ENCODE measurements around the gene ZNF436. TPM values are rescaled to one million over a fixed set of nuclear protein-coding genes. Genes with fewer than 3 reads are reported as not detected.

The ZNF436 gene
- total and polyA plus RNA-seq, 9 of the 15 experiments (the other 6 are each of a cell fraction or from before 2014, with no cell fraction given), result 2.1 to 11.3 (median 6.8) TPM

DNA sequence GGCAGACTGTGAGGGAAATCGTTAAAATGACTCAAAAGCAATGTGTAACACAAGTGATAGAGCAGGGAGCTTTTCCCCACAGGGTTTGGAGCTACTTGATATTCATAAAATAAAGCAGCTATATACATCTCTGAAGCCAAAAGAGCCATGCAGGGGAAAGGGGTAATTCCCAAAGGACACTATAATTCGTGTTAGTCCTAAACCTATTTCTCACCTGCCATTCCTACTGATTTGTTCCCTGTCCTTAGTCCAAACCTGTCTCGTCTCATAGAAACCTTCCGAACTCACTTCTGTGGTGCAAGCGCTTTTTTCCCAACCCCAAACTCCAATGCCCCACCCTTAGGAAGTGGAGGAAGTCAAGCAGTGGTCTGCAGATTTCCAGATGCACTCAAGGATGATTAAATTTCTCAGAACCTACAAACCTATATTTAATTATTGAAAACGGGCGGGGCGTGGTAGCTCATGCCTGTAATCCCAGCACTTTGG, 24.6 kb downstream of the ZNF436 start (continued):
- TF ChIP-seq, protein P1, sequence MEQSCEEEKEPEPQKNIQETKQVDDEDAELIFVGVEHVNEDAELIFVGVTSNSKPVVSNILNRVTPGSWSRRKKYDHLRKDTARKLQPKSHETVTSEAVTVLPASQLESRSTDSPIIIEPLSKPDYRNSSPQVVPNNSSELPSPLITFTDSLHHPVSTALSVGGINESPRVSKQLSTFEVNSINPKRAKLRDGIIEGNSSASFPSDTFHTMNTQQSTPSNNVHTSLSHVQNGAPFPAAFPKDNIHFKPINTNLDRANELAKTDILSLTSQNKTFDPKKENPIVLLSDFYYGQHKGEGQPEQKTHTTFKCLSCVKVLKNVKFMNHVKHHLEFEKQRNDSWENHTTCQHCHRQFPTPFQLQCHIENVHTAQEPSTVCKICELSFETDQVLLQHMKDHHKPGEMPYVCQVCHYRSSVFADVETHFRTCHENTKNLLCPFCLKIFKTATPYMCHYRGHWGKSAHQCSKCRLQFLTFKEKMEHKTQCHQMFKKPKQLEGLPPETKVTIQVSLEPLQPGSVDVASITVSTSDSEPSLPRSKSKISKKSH (CRISPR knock-in tag; IDR thresholded peaks at IDR 0.05), result no peak
- TF ChIP-seq MBD2 (IDR thresholded peaks at IDR 0.05; ENCODE audit: borderline replicate concordance, low read depth) (no peak), BRD4 (IDR thresholded peaks at IDR 0.05) (no peak; the same call in 1 of the 2 replicates), FOXJ3 (CRISPR knock-in tag; IDR thresholded peaks at IDR 0.05) (no peak), SAFB (IDR thresholded peaks at IDR 0.05; ENCODE audit: borderline replicate concordance, low read depth, low read length) (no peak), HDAC1 (IDR thresholded peaks at IDR 0.05) (no peak), KLF13 (tag; IDR thresholded peaks at IDR 0.05; ENCODE audit: borderline replicate concordance, low read depth) (no peak), EHMT2 (IDR thresholded peaks at IDR 0.05) (no peak), CEBPB (tag; IDR thresholded peaks at IDR 0.05) (no peak), GTF2A2 (tag; IDR thresholded peaks at IDR 0.05) (no peak), CBX1 (IDR thresholded peaks at IDR 0.05; ENCODE audit: low read depth) (no peak), TAL1 (IDR thresholded peaks at IDR 0.05) (no peak), PCBP2 (IDR thresholded peaks at IDR 0.05; ENCODE audit: low read depth, low read length, poor library complexity, severe bottlenecking) (no peak), ZNF140 (CRISPR knock-in tag; IDR thresholded peaks at IDR 0.05) (no peak), U2AF1 (optimal IDR thresholded peaks at IDR 0.05; ENCODE audit: low read depth, low read length) (no peak), ZNF316 (IDR thresholded peaks at IDR 0.05) (no peak), ELF1 (tag; IDR thresholded peaks at IDR 0.05) (no peak), POU5F1 (IDR thresholded peaks at IDR 0.05; ENCODE audit: borderline replicate concordance, low read depth, low read length, partially characterized antibody) (no peak)
- TF ChIP-seq, protein P2, sequence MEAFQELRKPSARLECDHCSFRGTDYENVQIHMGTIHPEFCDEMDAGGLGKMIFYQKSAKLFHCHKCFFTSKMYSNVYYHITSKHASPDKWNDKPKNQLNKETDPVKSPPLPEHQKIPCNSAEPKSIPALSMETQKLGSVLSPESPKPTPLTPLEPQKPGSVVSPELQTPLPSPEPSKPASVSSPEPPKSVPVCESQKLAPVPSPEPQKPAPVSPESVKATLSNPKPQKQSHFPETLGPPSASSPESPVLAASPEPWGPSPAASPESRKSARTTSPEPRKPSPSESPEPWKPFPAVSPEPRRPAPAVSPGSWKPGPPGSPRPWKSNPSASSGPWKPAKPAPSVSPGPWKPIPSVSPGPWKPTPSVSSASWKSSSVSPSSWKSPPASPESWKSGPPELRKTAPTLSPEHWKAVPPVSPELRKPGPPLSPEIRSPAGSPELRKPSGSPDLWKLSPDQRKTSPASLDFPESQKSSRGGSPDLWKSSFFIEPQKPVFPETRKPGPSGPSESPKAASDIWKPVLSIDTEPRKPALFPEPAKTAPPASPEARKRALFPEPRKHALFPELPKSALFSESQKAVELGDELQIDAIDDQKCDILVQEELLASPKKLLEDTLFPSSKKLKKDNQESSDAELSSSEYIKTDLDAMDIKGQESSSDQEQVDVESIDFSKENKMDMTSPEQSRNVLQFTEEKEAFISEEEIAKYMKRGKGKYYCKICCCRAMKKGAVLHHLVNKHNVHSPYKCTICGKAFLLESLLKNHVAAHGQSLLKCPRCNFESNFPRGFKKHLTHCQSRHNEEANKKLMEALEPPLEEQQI (IDR thresholded peaks at IDR 0.05), result no peak
- TF ChIP-seq, protein P3, sequence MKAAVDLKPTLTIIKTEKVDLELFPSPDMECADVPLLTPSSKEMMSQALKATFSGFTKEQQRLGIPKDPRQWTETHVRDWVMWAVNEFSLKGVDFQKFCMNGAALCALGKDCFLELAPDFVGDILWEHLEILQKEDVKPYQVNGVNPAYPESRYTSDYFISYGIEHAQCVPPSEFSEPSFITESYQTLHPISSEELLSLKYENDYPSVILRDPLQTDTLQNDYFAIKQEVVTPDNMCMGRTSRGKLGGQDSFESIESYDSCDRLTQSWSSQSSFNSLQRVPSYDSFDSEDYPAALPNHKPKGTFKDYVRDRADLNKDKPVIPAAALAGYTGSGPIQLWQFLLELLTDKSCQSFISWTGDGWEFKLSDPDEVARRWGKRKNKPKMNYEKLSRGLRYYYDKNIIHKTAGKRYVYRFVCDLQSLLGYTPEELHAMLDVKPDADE (conservative IDR thresholded peaks at IDR 0.05; ENCODE audit: control insufficient read depth, low read depth, low read length), result no peak
- TF ChIP-seq, protein P4, sequence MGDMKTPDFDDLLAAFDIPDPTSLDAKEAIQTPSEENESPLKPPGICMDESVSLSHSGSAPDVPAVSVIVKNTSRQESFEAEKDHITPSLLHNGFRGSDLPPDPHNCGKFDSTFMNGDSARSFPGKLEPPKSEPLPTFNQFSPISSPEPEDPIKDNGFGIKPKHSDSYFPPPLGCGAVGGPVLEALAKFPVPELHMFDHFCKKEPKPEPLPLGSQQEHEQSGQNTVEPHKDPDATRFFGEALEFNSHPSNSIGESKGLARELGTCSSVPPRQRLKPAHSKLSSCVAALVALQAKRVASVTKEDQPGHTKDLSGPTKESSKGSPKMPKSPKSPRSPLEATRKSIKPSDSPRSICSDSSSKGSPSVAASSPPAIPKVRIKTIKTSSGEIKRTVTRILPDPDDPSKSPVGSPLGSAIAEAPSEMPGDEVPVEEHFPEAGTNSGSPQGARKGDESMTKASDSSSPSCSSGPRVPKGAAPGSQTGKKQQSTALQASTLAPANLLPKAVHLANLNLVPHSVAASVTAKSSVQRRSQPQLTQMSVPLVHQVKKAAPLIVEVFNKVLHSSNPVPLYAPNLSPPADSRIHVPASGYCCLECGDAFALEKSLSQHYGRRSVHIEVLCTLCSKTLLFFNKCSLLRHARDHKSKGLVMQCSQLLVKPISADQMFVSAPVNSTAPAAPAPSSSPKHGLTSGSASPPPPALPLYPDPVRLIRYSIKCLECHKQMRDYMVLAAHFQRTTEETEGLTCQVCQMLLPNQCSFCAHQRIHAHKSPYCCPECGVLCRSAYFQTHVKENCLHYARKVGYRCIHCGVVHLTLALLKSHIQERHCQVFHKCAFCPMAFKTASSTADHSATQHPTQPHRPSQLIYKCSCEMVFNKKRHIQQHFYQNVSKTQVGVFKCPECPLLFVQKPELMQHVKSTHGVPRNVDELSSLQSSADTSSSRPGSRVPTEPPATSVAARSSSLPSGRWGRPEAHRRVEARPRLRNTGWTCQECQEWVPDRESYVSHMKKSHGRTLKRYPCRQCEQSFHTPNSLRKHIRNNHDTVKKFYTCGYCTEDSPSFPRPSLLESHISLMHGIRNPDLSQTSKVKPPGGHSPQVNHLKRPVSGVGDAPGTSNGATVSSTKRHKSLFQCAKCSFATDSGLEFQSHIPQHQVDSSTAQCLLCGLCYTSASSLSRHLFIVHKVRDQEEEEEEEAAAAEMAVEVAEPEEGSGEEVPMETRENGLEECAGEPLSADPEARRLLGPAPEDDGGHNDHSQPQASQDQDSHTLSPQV (IDR thresholded peaks at IDR 0.05), result no peak; the same call in 1 of the 2 replicates
